CD14-positive monocyte (primary cell): ENCODE data around the gene ZNF823. TPM values are rescaled to one million over a fixed set of nuclear protein-coding genes. Genes with fewer than 3 reads are reported as not detected.

Experiments
- DNase-seq, 3 donors: peaks; one replicate each; pipeline ENCODE4 v3.0.0-alpha.2; 2011 to 2022
- H2AFZ ChIP-seq: 2 replicates; pipeline ENCODE4 v1.6.0; 2012; ENCODE audit warnings: mild to moderate bottlenecking, low read depth, low read length, inconsistent platforms; ENCODE audit not compliant: insufficient read depth, poor library complexity, severe bottlenecking
- H3K27ac ChIP-seq, 2 donors: 1 replicate in 1 of 2; 2 replicates in 1 of 2; pipeline ENCODE4 v1.5.1; 2012 to 2013; ENCODE audit warnings: low read length in 2 of 2, control low read depth in 1 of 2, inconsistent platforms in 1 of 2, low read depth in 1 of 2, mild to moderate bottlenecking in 1 of 2
- H3K27me3 ChIP-seq, 2 donors: one replicate each; pipeline versions ENCODE4 v1.6.0 to v1.6.1; 2011 to 2013; ENCODE audit warnings: low read length in 2 of 2; ENCODE audit not compliant: control insufficient read depth in 2 of 2, insufficient read depth in 2 of 2
- H3K36me3 ChIP-seq, 2 donors: replicated peaks in 1 of 2; 1 replicate in 1 of 2; 2 replicates in 1 of 2; pipeline versions ENCODE4 v1.5.1 to v1.6.1; 2012 to 2013; ENCODE audit warnings: low read length in 2 of 2, control low read depth in 1 of 2, inconsistent platforms in 1 of 2, mild to moderate bottlenecking in 1 of 2; ENCODE audit not compliant: insufficient read depth in 2 of 2, control insufficient read depth in 1 of 2
- H3K4me1 ChIP-seq, 2 donors: 1 replicate in 1 of 2; 2 replicates in 1 of 2; pipeline versions ENCODE4 v1.5.1 to v1.6.1; 2012 to 2013; ENCODE audit warnings: low read length in 2 of 2, control low read depth in 1 of 2, inconsistent platforms in 1 of 2, mild to moderate bottlenecking in 1 of 2, moderate library complexity in 1 of 2; ENCODE audit not compliant: insufficient read depth in 2 of 2, control insufficient read depth in 1 of 2
- H3K4me2 ChIP-seq: replicated peaks from 2 replicates; pipeline ENCODE3; 2012; ENCODE audit warnings: low read length, moderate library complexity, mild to moderate bottlenecking; ENCODE audit not compliant: poor library complexity, severe bottlenecking; ENCODE audit errors: extremely low read depth
- H3K4me3 ChIP-seq, 3 experiments: fragments of 200-600 bp in 1 of 3; sonication (generic) in 1 of 3; replicated peaks in 1 of 3; 1 replicate in 2 of 3; 2 replicates in 1 of 3; pipeline ENCODE4 v1.5.1; 2011 to 2013; ENCODE audit warnings: low read length in 3 of 3, mild to moderate bottlenecking in 3 of 3, control low read depth in 2 of 3, low read depth in 2 of 3, inconsistent platforms in 1 of 3, moderate library complexity in 1 of 3
- H3K79me2 ChIP-seq: 2 replicates; pipeline ENCODE4 v1.6.0; 2012; ENCODE audit warnings: mild to moderate bottlenecking, control low read depth, inconsistent platforms, low read length, moderate library complexity; ENCODE audit not compliant: insufficient read depth
- H3K9ac ChIP-seq: 2 replicates; pipeline ENCODE4 v1.6.0; 2017; ENCODE audit warnings: low read length, mild to moderate bottlenecking; ENCODE audit not compliant: insufficient read depth, poor library complexity, severe bottlenecking
- H3K9me3 ChIP-seq, 2 donors: replicated peaks in 1 of 2; 1 replicate in 1 of 2; 2 replicates in 1 of 2; pipeline versions ENCODE4 v1.5.1 to v1.6.1; 2012 to 2013; ENCODE audit warnings: low read length in 2 of 2, control low read depth in 1 of 2; ENCODE audit not compliant: control insufficient read depth in 1 of 2, insufficient read depth in 1 of 2
- H4K20me1 ChIP-seq: 2 replicates; pipeline ENCODE4 v1.6.0; 2012; ENCODE audit warnings: mild to moderate bottlenecking, low read length, control low read depth, moderate library complexity; ENCODE audit not compliant: insufficient read depth
- H3K27ac Mint-ChIP-seq, 7 donors: one replicate each; pipeline ENCODE4 v1.8.0; 2020; ENCODE audit warnings: mild to moderate bottlenecking in 7 of 7, mixed read lengths in 7 of 7, moderate library complexity in 6 of 7, inconsistent platforms in 2 of 7
- H3K27me3 Mint-ChIP-seq, 3 donors: one replicate each; pipeline ENCODE4 v1.8.0; 2021 to 2022; ENCODE audit warnings: low read depth in 3 of 3, mild to moderate bottlenecking in 3 of 3, mixed read lengths in 3 of 3, moderate library complexity in 3 of 3, inconsistent platforms in 1 of 3
- H3K36me3 Mint-ChIP-seq, 2 donors: one replicate each; pipeline ENCODE4 v1.8.0; 2020; ENCODE audit warnings: mixed read lengths in 2 of 2, inconsistent platforms in 1 of 2, mild to moderate bottlenecking in 1 of 2
- H3K4me1 Mint-ChIP-seq: one replicate; pipeline ENCODE4 v1.8.0; 2020; ENCODE audit warnings: mild to moderate bottlenecking, mixed read lengths
- H3K4me3 Mint-ChIP-seq, 2 donors: one replicate each; pipeline ENCODE4 v1.8.0; 2020; ENCODE audit warnings: mild to moderate bottlenecking in 2 of 2, mixed read lengths in 2 of 2, moderate library complexity in 1 of 2
- H3K9me3 Mint-ChIP-seq, 7 donors: one replicate each; pipeline ENCODE4 v1.8.0; 2020 to 2022; ENCODE audit warnings: mixed read lengths in 7 of 7, mild to moderate bottlenecking in 6 of 7, moderate library complexity in 6 of 7, inconsistent platforms in 2 of 7
- WGBS: methylation state at CpG from one replicate; pipeline ENCODE4 v1.1.5; 2013; ENCODE audit warnings: missing lambda C conversion rate; ENCODE audit not compliant: insufficient coverage; 5-methylcytosine and 5-hydroxymethylcytosine counted together
- intact Hi-C, 2 donors: fragments of 100-400 bp; cut with micrococcal nuclease; formaldehyde crosslinking; loops; one replicate each; pipeline versions ENCODE4 v1.15.0 to v1.15.1; 2023
- polyA plus RNA-seq, 3 donors: library from polyadenylated mRNA; depleted of rRNA in 1 of 3; unstranded in 2 of 3; stranded (reverse) in 1 of 3; fragments of 300-500 nt in 2 of 3; fragments of >200 nt in 1 of 3; fragmentation: Illumina TruSeq in 2 of 3; gene quantifications; 1 replicate in 2 of 3; 2 replicates in 1 of 3; pipeline ENCODE4 v1.2.3, GENCODE V29; 2012 to 2021
- TF ChIP-seq, protein P1 (sequence below): fragments of 200-600 bp; IDR thresholded peaks from one replicate; pipeline ENCODE4 v1.8.0; 2022; ENCODE audit warnings: antibody characterized with exemption, mild to moderate bottlenecking

Gene ZNF823
- polyA plus RNA-seq, 3 donors = 0.48 to 0.85 (median 0.67) TPM

DNA sequence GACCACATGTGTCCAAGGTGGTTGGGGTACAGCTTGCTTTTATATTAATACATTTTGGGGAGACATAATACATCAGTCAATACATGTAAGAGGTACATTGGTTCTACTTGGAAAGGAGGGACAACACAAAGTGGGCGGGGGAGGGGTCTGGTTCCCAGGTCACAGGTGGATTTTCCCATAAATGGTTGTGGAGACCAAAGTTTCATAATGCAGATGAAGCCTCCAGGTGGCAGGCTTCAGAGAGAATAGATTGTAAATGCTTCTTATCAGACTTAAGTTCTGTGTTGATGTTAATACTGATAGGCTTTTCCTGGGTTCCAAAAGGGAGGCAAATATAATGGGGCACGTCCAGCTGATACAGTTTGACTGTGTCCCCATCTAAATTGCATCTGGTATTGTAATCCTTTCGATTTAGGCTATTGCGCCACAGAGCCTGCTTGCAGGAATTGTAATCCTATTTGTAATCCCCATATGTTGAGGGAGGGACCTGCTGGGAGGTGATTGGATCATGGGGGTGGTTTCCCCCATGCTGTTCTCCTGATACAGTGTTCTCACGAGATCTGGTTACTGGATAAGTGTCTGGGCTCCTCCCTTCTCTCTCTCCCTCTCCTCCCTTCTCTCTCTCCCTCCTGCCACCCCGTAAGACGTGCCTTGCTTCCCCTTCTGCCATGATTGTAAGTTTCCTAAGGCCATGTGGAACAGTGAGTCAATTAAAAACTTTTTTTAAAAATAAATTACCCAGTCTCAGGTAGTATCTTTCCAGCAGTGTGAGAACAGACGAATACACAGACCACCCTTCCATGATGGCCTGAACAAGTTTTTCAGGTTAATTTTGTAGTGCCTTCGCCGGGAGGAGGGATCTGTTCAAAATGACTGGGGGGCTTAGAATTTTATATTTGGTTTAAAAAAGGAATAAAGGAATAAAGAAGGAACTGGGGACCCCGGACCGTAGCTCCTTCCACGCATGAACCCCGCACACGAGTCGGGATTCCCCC, 44.9 kb downstream of the ZNF823 start:
- H3K36me3 Mint-ChIP-seq = no peaks in the 10 kb centered on the region
- Histone ChIP-seq H3K4me1 (peaks cover 12 to 18% of the 10 kb centered on the region in 2 donors), H3K4me3 (peak overlapping the region; percentile 74 to 79 (median 78)), H3K79me2 (no peaks in the 10 kb centered on the region), H3K36me3 (no peaks in the 10 kb centered on the region), H3K27me3 (no peaks in the 10 kb centered on the region), H3K4me2 (peak overlapping the region; percentile 98), H4K20me1 (no peaks in the 10 kb centered on the region), H2AFZ (peak overlapping the region; percentile 87), H3K9me3 (peaks cover 0 to 4% of the 10 kb centered on the region in 2 donors), H3K9ac (peak overlapping the region; percentile 70), H3K27ac (no peak overlapping the region)
- WGBS = 23% methylated on average over 8 of the region's 16 CpGs
- peak overlapping the region; percentile 79 to 98 for H3K4me3 Mint-ChIP-seq
- peaks cover 18% of the 10 kb centered on the region for H3K4me1 Mint-ChIP-seq
- H3K27me3 Mint-ChIP-seq = peaks cover 4 to 19% (median 18%) of the 10 kb centered on the region in 3 donors
- peaks cover 7 to 34% (median 22%) of the 10 kb centered on the region in 7 donors for H3K9me3 Mint-ChIP-seq
- peak overlapping the region in 4 of 7 donors; percentile 13 to 52 (median 34) for H3K27ac Mint-ChIP-seq
- intact Hi-C loops = loop anchor here in 1 of 2 donors (10.0 kb wide), 1 partner anchor 99 kb away; the partner anchor contains the start of gene ZNF627
- TF ChIP-seq, protein P1, sequence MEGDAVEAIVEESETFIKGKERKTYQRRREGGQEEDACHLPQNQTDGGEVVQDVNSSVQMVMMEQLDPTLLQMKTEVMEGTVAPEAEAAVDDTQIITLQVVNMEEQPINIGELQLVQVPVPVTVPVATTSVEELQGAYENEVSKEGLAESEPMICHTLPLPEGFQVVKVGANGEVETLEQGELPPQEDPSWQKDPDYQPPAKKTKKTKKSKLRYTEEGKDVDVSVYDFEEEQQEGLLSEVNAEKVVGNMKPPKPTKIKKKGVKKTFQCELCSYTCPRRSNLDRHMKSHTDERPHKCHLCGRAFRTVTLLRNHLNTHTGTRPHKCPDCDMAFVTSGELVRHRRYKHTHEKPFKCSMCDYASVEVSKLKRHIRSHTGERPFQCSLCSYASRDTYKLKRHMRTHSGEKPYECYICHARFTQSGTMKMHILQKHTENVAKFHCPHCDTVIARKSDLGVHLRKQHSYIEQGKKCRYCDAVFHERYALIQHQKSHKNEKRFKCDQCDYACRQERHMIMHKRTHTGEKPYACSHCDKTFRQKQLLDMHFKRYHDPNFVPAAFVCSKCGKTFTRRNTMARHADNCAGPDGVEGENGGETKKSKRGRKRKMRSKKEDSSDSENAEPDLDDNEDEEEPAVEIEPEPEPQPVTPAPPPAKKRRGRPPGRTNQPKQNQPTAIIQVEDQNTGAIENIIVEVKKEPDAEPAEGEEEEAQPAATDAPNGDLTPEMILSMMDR = no peak
- DNase-seq = peak in 2 of 3 donors; percentile 9 to 54

DNA sequence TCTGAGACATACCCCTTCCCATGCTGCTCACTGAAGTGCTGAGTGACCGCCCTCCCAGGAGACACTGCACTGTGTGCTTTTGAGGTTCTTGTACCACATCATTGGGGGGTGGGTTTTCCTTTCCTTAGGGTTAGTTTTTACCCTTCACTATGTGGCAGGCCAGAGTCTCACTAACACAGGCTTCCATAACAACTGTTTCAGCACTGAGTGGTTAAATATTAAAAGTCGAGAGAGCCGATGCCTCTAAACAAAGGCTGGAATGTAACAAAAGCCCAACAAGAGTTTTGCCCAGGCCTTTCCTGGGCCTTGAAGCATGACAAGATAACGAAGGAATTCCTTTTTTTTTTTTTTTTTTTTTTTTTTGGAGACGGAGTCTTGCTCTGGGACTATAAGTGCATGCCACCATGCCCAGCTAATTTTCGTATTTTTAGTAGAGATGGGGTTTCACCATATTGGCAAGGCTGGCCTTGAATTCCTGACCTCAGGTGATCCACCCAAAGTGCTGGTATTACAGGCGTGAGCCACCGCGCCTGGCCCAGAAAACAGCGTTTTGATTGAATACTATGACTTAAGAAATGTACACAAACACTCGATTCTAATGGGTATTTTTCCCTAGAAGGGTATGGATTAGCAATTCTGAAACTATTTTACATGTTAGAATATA, 46.5 kb downstream of the ZNF823 start:
- no peak overlapping the region for H3K9ac ChIP-seq
- peaks cover 4 to 18% (median 15%) of the 10 kb centered on the region in 3 donors for H3K27me3 Mint-ChIP-seq
- H3K27me3 ChIP-seq = no peaks in the 10 kb centered on the region
- H3K4me1 ChIP-seq = peaks cover 12 to 18% of the 10 kb centered on the region in 2 donors
- H3K4me3 ChIP-seq = no peak overlapping the region
- H3K4me2 ChIP-seq = no peak overlapping the region
- H2AFZ ChIP-seq = no peak overlapping the region
- no peak overlapping the region for H3K27ac ChIP-seq
- no peaks in the 10 kb centered on the region for H3K36me3 ChIP-seq
- intact Hi-C loops = loop anchor here in 1 of 2 donors (10.0 kb wide), 1 partner anchor 97 kb away; the partner anchor contains the start of gene ZNF627
- H3K9me3 Mint-ChIP-seq = peaks cover 11 to 49% (median 29%) of the 10 kb centered on the region in 7 donors
- no peaks in the 10 kb centered on the region for H3K36me3 Mint-ChIP-seq
- H3K9me3 ChIP-seq = peaks cover 3 to 13% of the 10 kb centered on the region in 2 donors
- no peaks in the 10 kb centered on the region for H4K20me1 ChIP-seq
- H3K27ac Mint-ChIP-seq = no peak overlapping the region
- peaks cover 18% of the 10 kb centered on the region for H3K4me1 Mint-ChIP-seq
- TF ChIP-seq, protein P1 = no peak
- no peaks in the 10 kb centered on the region for H3K79me2 ChIP-seq
- no peak for DNase-seq
- 92% methylated on average over 5 of the region's 11 CpGs for WGBS
- H3K4me3 Mint-ChIP-seq = no peak overlapping the region
